HG03135 (cell line): ENCODE measurements around the gene RPSA.
"Not testable (repeated sequence)": the region's sequence is repeated elsewhere in the genome, so short reads cannot be mapped to it uniquely, and the experiment has no call there.

Experiments
- ATAC-seq: cut with Tn5 transposase; IDR thresholded peaks from one replicate; pipeline ENCODE4 v1.9.1; 2021; ENCODE audit warnings: mild to moderate bottlenecking, moderate library complexity; ENCODE audit not compliant: unreplicated experiment

The RPSA gene

GRCh38 chr3:39418556-39419225 lies 12.2 kb downstream of the RPSA start:
- ATAC-seq: not testable (repeated sequence)

GRCh38 chr3:39419742-39420315 lies 13.3 kb downstream of the RPSA start:
- no peak for ATAC-seq

- no peak for ATAC-seq
Observed at GRCh38 chr3:39420543-39420942, 14.0 kb downstream of the RPSA start.

GRCh38 chr3:39423436-39423970 lies 17.0 kb downstream of the RPSA start:
- ATAC-seq: no peak

- no peak for ATAC-seq
Observed at GRCh38 chr3:39426312-39426711, 19.8 kb downstream of the RPSA start.

- ATAC-seq: no peak
Observed at GRCh38 chr3:39427506-39427905, 21.0 kb downstream of the RPSA start.

- no peak for ATAC-seq
Observed at GRCh38 chr3:39428745-39429201, 22.3 kb downstream of the RPSA start.

GRCh38 chr3:39429466-39429865 lies 22.9 kb downstream of the RPSA start:
- ATAC-seq: no peak

- ATAC-seq: no peak
Observed at GRCh38 chr3:39432342-39432741, 25.8 kb downstream of the RPSA start.

- ATAC-seq: no peak
Observed at GRCh38 chr3:39433642-39434041, 27.1 kb downstream of the RPSA start.

- ATAC-seq: peak; percentile 69
Observed at GRCh38 chr3:39434574-39434973, 28.1 kb downstream of the RPSA start.

- ATAC-seq: no peak
Observed at GRCh38 chr3:39435006-39435748, 28.7 kb downstream of the RPSA start.

GRCh38 chr3:39438880-39439279 lies 32.4 kb downstream of the RPSA start:
- ATAC-seq: no peak

- ATAC-seq: no peak
Observed at GRCh38 chr3:39440316-39440715, 33.8 kb downstream of the RPSA start.

GRCh38 chr3:39443530-39443929 lies 37.0 kb downstream of the RPSA start:
- no peak for ATAC-seq

GRCh38 chr3:39445927-39446326 lies 39.4 kb downstream of the RPSA start:
- no peak for ATAC-seq

GRCh38 chr3:39446444-39446843 lies 39.9 kb downstream of the RPSA start:
- ATAC-seq: no peak

GRCh38 chr3:39447637-39448483 lies 41.3 kb downstream of the RPSA start:
- peak; percentile 85 for ATAC-seq

GRCh38 chr3:39448506-39449233 lies 42.1 kb downstream of the RPSA start:
- no peak for ATAC-seq

- ATAC-seq: no peak
Observed at GRCh38 chr3:39449796-39450195, 43.3 kb downstream of the RPSA start.
